Measurements from ENCODE around the gene FRMD4A. TPM values are rescaled to one million over a fixed set of nuclear protein-coding genes. Genes with fewer than 3 reads are reported as not detected.

FRMD4A gene
- total and polyA plus RNA-seq, 2 of the 4 experiments (the other 2 are of a cell fraction), result 30.3 to 68.8 TPM

DNA sequence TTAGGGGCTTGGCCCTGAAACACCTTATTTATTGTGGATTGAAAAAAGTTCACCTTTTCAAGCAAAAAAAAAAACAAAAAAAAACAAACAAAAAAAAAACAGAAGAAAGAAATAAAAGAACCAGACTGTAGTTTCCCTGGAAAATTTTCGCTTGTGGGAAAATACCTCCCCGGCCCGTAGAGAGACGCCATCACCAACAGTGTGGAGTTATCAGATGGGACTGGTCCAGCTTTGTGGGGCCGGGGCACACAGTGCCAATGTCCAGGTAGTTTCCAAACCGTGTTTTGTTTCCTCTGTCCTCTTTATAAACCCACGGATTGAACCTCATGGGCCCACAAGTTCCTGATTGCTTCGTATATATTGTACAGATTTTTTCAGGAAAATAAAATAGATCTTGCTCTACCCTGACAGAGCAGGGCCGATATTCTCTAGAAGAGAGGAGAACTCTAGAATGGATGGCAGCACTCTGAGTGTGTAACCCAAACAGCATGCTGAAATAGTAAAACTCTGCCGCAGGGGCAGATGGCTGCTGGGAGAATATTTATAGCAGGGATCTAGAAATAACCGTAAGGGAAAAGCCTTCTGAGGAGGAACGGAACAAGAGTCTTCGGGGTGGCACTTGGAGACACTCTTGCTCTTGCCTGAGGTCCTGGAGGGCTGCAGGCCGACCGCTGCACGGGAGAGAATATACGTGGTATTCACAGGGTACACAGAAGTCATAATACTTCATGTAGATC is 241.0 kb downstream of the FRMD4A start:
- H3K27ac ChIP-seq (ENCODE audit: insufficient read depth, low read length), result no peak overlapping the region
- H2AK5ac ChIP-seq (ENCODE audit: low read depth, low read length), result no peak overlapping the region
- in situ Hi-C loops (cut with MboI; ENCODE audit: low sequenced_read_pairs), result loop anchor here (5.0 to 25.0 kb wide), 2 partner anchors 302 to 427 kb away; no protein-coding TSS in a partner anchor
- WGBS, 2 experiments (ENCODE audit: extremely low coverage in 2 of 2, insufficient read length in 1 of 2), result 93% methylated on average over 5 of the region's 17 CpGs; no CpG with 5 or more reads in 1 of the 2 experiments
- H4K91ac ChIP-seq (ENCODE audit: insufficient read depth, low read depth, low read length), result no peak overlapping the region
- H3K9me3 ChIP-seq (ENCODE audit: control insufficient read depth, insufficient read depth, low read length), result no peaks in the 10 kb centered on the region
- no peak overlapping the region; the same call in 2 of the 3 replicates for H2BK15ac ChIP-seq (ENCODE audit: low read depth, low read length)
- H3K4me3 ChIP-seq (ENCODE audit: insufficient read depth, low read depth, low read length), result no peak overlapping the region
- no peak overlapping the region for H4K8ac ChIP-seq (ENCODE audit: low read depth in 2 of 2, low read length in 2 of 2)
- no peak overlapping the region for H2AK9ac ChIP-seq (replicated peaks; ENCODE audit: low read depth, low read length, poor library complexity)
- no peak overlapping the region for H3K4ac ChIP-seq (ENCODE audit: low read depth, low read length)
- peaks cover 15% of the 10 kb centered on the region for H3K4me1 ChIP-seq (ENCODE audit: control insufficient read depth, insufficient read depth, low read length)
- no peak overlapping the region for H2BK5ac ChIP-seq (ENCODE audit: low read depth, low read length, poor library complexity, severe bottlenecking)
- H3K27me3 ChIP-seq (ENCODE audit: control insufficient read depth, insufficient read depth, low read length), result no peaks in the 10 kb centered on the region
- TF ChIP-seq POLR2A (IDR thresholded peaks at IDR 0.05; ENCODE audit: low read depth, low read length) (no peak), CHD1 (IDR thresholded peaks at IDR 0.05; ENCODE audit: low read depth, low read length) (no peak), RCOR1 (IDR thresholded peaks at IDR 0.05; ENCODE audit: insufficient replicate concordance, low read length) (no peak)
- 0 out of 4 replicates have a peak, but pooled peaks cover 0 to 2% of the 10 kb centered on the region in 2 experiments for H3K79me1 ChIP-seq (ENCODE audit: low read depth in 1 of 2, low read length in 2 of 2)
- H3K4me2 ChIP-seq (ENCODE audit: low read depth, low read length), result no peak overlapping the region
- POLR2A ChIA-PET (ENCODE audit: unreplicated experiment), result no interaction called here
- no peaks in the 10 kb centered on the region for H4K20me1 ChIP-seq (ENCODE audit: insufficient read depth, low read length)
- no peak overlapping the region for H4K5ac ChIP-seq (ENCODE audit: low read depth, low read length)
- ATAC-seq (ENCODE audit: low read depth) (no peak), DNase-seq (no peak)
- H3K23ac ChIP-seq (ENCODE audit: low read depth, low read length), result no peak overlapping the region
- no peaks in the 10 kb centered on the region for H3K36me3 ChIP-seq (ENCODE audit: control insufficient read depth, insufficient read depth, low read length)
- H2BK20ac ChIP-seq (ENCODE audit: low read depth, low read length), result no peak overlapping the region
- peaks cover 14% of the 10 kb centered on the region for H3K9me1 ChIP-seq (ENCODE audit: insufficient read depth, low read length)
- H2BK120ac ChIP-seq (ENCODE audit: low read depth, low read length), result no peak overlapping the region
- CTCF ChIA-PET, result interaction anchor here (1.2 kb wide), 1 partner anchor 301 kb away, joined by 3 read pairs; no protein-coding TSS in a partner anchor
- H3K9ac ChIP-seq (ENCODE audit: low read depth, low read length), result no peak overlapping the region
- H3K18ac ChIP-seq (ENCODE audit: low read depth, low read length), result no peak overlapping the region
- H3K56ac ChIP-seq (ENCODE audit: extremely low read depth, insufficient read depth, low read length), result no peak overlapping the region
- dilution Hi-C loops (cut with HindIII; ENCODE audit: low sequenced_read_pairs, unreplicated experiment), result no loop called here
- no peak overlapping the region for H2AFZ ChIP-seq (replicated peaks; ENCODE audit: low read length, poor library complexity)
- intact Hi-C loops (cut with micrococcal nuclease), result loop anchor here (5.0 to 10.0 kb wide), 2 partner anchors 287 to 425 kb away; no protein-coding TSS in a partner anchor
- no peak overlapping the region for H3K14ac ChIP-seq (replicated peaks; ENCODE audit: low read depth, low read length)
- no TSS peak for BruUV-seq (replicated peaks)

Data from IMR-90 (cell line).